ENCODE data around the gene RIMBP3C.

DNA sequence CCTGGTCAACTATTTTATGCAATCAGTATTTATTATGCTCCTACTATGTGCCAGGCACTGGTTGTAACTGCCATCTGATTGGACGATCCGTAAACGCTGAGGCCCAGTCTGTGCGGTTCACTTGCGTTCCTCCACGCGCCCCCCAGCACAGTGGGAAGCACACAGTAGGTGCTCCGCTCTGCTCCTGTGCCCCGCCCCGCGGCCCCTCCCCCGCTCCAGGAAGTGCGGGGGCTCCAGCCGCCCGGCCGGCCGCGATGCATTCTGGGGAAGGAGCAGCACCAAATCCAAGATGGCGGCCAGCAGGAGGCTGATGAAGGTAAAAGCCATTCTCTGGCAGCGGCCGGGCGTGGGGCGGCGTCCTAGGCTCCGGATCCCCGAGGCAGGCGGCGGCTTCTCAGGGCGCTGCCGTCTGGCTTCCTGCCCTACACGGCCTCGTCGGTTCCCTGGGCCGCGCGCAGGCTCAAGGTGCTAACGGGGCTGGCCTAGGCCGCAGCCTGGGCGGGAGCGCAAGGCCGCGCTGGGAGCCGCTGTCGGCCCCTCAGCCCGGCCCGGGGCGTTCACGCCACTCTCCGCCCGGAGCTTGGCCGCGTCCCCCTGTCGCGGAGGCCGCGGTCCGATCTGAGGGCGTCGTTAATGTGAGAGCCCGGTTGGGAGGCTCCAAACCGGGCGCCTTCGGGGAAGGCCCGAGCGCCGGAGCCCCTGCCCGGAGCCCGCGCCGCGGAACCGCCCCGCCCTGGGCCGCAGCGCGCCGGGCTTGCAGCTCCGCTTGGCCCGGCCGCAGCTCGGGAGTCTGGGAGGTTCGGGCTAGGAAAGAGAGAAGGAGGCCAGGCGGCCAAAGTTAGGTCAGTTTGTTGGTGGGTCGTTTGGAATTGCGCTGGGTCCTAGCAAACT is 16.4 kb upstream of the RIMBP3C start, which contains the start of gene UBE2L3:
- TF ChIP-seq CTCF (IDR thresholded peaks at IDR 0.05; ENCODE audit: poor library complexity, severe bottlenecking) (no peak), POLR2AphosphoS5 (IDR thresholded peaks at IDR 0.05) (peak; percentile 95), RAD21 (conservative IDR thresholded peaks at IDR 0.05) (no peak)
